Neutrophil (primary cell): ENCODE data around the gene TRMT6.

Experiments used
- H3K27ac ChIP-seq: fragments of 200-600 bp; sonication (generic); 2 replicates; pipeline ENCODE4 v1.5.1; 2016; ENCODE audit warnings: mild to moderate bottlenecking, moderate library complexity
- H3K27me3 ChIP-seq: fragments of 200-600 bp; sonication (generic); 2 replicates; pipeline ENCODE4 v1.6.0; 2016; ENCODE audit warnings: mild to moderate bottlenecking
- H3K36me3 ChIP-seq: fragments of 200-600 bp; sonication (generic); 2 replicates; pipeline ENCODE4 v1.5.1; 2017
- H3K4me1 ChIP-seq, 2 experiments: fragments of 200-600 bp in 1 of 2; sonication (generic) in 1 of 2; 1 replicate in 1 of 2; 2 replicates in 1 of 2; pipeline versions ENCODE4 v1.5.1 to v1.6.1; 2013 to 2016; ENCODE audit warnings: low read depth in 1 of 2, low read length in 1 of 2, mild to moderate bottlenecking in 1 of 2, moderate library complexity in 1 of 2; ENCODE audit not compliant: control insufficient read depth in 1 of 2, insufficient read depth in 1 of 2
- H3K4me3 ChIP-seq, 2 experiments: fragments of 200-600 bp in 1 of 2; sonication (generic) in 1 of 2; 1 replicate in 1 of 2; 2 replicates in 1 of 2; pipeline ENCODE4 v1.5.1; 2013 to 2016; ENCODE audit warnings: low read depth in 1 of 2, low read length in 1 of 2, mild to moderate bottlenecking in 1 of 2, moderate library complexity in 1 of 2
- H3K9me3 ChIP-seq: fragments of 200-600 bp; sonication (generic); 2 replicates; pipeline ENCODE4 v1.5.1; 2016
- TF ChIP-seq, protein P1 (sequence below): fragments of 200-600 bp; sonication (generic); IDR thresholded peaks from 2 replicates; pipeline ENCODE4 v1.5.1; 2016; ENCODE audit warnings: antibody characterized with exemption

Gene TRMT6

GRCh38 chr20:5950271-5951031 is at the start of gene TRMT6, which contains the start of gene MCM8:
Gene TRMT6 (minus strand): TSS chr20:5950533. CDS start chr20:5950405, 128 bp downstream.
Gene MCM8 (plus strand): TSS chr20:5950652. CDS start chr20:5952016, 1,364 bp downstream.
- H3K4me1 ChIP-seq: peaks cover 51% of the 10 kb centered on the region in 2 experiments
- peak within 1 kb of the TSS; percentile 68 for H3K27ac ChIP-seq
- H3K27me3 ChIP-seq: no peaks in the 10 kb centered on the region
- peak within 1 kb of the TSS; percentile 82 to 84 for H3K4me3 ChIP-seq
- TF ChIP-seq, protein P1, sequence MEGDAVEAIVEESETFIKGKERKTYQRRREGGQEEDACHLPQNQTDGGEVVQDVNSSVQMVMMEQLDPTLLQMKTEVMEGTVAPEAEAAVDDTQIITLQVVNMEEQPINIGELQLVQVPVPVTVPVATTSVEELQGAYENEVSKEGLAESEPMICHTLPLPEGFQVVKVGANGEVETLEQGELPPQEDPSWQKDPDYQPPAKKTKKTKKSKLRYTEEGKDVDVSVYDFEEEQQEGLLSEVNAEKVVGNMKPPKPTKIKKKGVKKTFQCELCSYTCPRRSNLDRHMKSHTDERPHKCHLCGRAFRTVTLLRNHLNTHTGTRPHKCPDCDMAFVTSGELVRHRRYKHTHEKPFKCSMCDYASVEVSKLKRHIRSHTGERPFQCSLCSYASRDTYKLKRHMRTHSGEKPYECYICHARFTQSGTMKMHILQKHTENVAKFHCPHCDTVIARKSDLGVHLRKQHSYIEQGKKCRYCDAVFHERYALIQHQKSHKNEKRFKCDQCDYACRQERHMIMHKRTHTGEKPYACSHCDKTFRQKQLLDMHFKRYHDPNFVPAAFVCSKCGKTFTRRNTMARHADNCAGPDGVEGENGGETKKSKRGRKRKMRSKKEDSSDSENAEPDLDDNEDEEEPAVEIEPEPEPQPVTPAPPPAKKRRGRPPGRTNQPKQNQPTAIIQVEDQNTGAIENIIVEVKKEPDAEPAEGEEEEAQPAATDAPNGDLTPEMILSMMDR: no peak
- H3K36me3 ChIP-seq: peaks cover 28% of the 10 kb centered on the region
- H3K9me3 ChIP-seq: no peaks in the 10 kb centered on the region

DNA sequence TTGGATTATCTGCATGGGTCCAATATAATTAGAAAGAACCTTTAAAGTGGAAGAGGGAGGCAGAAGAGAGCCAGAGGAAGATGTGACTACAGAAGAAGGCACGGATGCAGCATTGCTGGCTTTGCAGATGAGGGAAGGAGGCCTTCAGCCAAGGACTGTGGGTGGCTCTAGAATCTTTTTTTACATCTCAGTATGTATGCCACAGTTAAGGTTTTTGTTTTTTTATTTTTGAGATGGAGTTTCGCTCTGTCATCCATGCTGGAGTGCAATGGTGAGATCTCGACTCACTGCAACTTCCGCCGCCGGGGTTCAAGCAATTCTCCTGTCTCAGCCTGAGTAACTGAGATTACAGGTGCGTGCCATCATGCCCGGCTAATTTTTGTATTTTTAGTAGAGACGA is 49.5 kb upstream of the TRMT6 start:
- no peaks in the 10 kb centered on the region for H3K9me3 ChIP-seq
- H3K4me3 ChIP-seq: no peak overlapping the region
- no peaks in the 10 kb centered on the region for H3K36me3 ChIP-seq
- H3K27me3 ChIP-seq: no peaks in the 10 kb centered on the region
- H3K4me1 ChIP-seq: peaks cover 32 to 35% of the 10 kb centered on the region in 2 experiments
- no peak overlapping the region for H3K27ac ChIP-seq
- TF ChIP-seq, protein P1: no peak

DNA sequence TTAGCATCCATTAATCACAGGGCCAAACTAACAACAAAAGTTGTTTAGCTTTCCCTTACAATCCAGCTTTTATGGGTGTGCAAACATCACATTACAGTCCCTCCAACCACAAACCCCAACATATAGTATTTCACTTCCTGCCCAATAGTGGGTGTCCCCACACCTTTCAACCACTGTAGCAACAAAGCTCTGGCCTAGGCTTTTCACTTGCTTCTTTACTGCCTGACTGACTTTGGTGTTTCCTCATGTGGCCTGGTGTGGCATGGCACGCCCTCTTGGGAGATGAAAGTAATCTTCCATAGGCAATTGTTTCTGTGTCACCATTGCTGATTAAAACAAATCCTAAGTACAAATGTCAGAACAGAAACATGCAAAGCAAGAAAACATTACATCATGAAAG is 46.4 kb upstream of the TRMT6 start:
- Histone ChIP-seq H3K36me3 (no peaks in the 10 kb centered on the region), H3K27ac (peak overlapping the region; percentile 74), H3K4me1 (peaks cover 32 to 35% of the 10 kb centered on the region in 2 experiments), H3K4me3 (no peak overlapping the region), H3K9me3 (no peaks in the 10 kb centered on the region), H3K27me3 (no peaks in the 10 kb centered on the region)
- TF ChIP-seq, protein P1: no peak

GRCh38 chr20:5991623-5992441 is 41.5 kb upstream of the TRMT6 start:
- no peaks in the 10 kb centered on the region for H3K27me3 ChIP-seq
- no peaks in the 10 kb centered on the region for H3K9me3 ChIP-seq
- peaks cover 14 to 17% of the 10 kb centered on the region in 2 experiments for H3K4me1 ChIP-seq
- no peak overlapping the region for H3K27ac ChIP-seq
- TF ChIP-seq, protein P1: no peak
- H3K36me3 ChIP-seq: peaks cover 7% of the 10 kb centered on the region
- H3K4me3 ChIP-seq: no peak overlapping the region

DNA sequence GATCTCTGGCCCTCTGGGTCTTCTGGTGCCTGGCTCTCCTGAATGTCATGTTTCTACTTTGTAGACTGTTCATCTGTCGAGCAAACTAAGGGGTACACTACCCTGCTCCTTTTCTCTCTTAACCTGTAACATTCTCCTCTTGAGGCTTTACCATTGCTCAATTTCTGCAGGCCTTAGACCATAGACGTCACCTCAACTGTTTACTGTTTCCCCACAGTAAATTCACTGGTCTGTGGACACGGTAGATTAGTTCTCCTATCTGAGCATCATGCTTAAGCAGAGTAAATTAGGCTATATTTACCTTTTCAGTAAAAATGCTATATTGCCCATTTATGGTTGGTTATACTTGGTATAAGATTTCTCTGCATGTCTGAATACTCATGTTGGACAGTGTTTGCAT is 40.6 kb upstream of the TRMT6 start:
- H3K9me3 ChIP-seq: no peaks in the 10 kb centered on the region
- TF ChIP-seq, protein P1: no peak
- peaks cover 5 to 8% of the 10 kb centered on the region in 2 experiments for H3K4me1 ChIP-seq
- H3K4me3 ChIP-seq: no peak overlapping the region
- peaks cover 7% of the 10 kb centered on the region for H3K36me3 ChIP-seq
- H3K27me3 ChIP-seq: no peaks in the 10 kb centered on the region
- no peak overlapping the region for H3K27ac ChIP-seq
